Spleen (tissue), 7 donors: ENCODE data around the gene SLC1A5.

ENCODE experiments used
- CTCF ChIP-seq, 11 experiments: fragments of 200-600 bp in 7 of 11; fragments of 450-650 bp in 4 of 11; sonication (generic) in 4 of 11; IDR thresholded peaks in 8 of 11; conservative IDR thresholded peaks in 3 of 11; 1 replicate in 7 of 11; 2 replicates in 4 of 11; pipeline versions ENCODE4 v1.4.0 to v1.8.0; 2016 to 2021; ENCODE audit warnings: antibody characterized with exemption in 11 of 11, inconsistent platforms in 4 of 11, mild to moderate bottlenecking in 1 of 11
- POLR2A ChIP-seq, 3 donors: fragments of 450-650 bp; IDR thresholded peaks; one replicate each; pipeline ENCODE4 v1.5.1; 2017; ENCODE audit warnings: antibody characterized with exemption in 3 of 3, mild to moderate bottlenecking in 1 of 3
- POLR2AphosphoS5 ChIP-seq, 3 donors: sonication (generic); formaldehyde crosslinking; IDR thresholded peaks; one replicate each; pipeline ENCODE4 v1.5.1; 2017; ENCODE audit warnings: antibody characterized with exemption in 3 of 3
- donor health status: DM: no; HTN: no; CAD: no; lungs with moderate emphysema.
- donor health status: DM: no; HTN: no; CAD: no.
- donor health status: DM: no; HTN: no; CAD: no.

GRCh38 chr19:46756544-46756888, 31.9 kb downstream of the SLC1A5 start:
- TF ChIP-seq CTCF (IDR thresholded peaks at IDR 0.05 in 8 of 11, conservative IDR thresholded peaks at IDR 0.05 in 3 of 11) (no peak), POLR2AphosphoS5 (IDR thresholded peaks at IDR 0.05) (peak; percentile 56 to 65 (median 60)), POLR2A (IDR thresholded peaks at IDR 0.05) (no peak)
